Right lobe of liver (tissue), 6 donors: Measurements from ENCODE around the gene RIPK4. TPM values are rescaled to one million over a fixed set of nuclear protein-coding genes. Genes with fewer than 3 reads are reported as not detected.

ENCODE experiments used
- ATAC-seq, 4 donors: fragments of 200-7000 bp; cut with Tn5 transposase; one replicate each; pipeline ENCODE4 v1.9.1; 2020; ENCODE audit warnings: mild to moderate bottlenecking in 4 of 4, moderate library complexity in 4 of 4
- DNase-seq, 3 donors: peaks; one replicate each; pipeline ENCODE4 v3.0.0-alpha.2; 2020
- H3K27ac ChIP-seq, 3 donors: fragments of 200-600 bp; one replicate each; pipeline ENCODE4 v1.8.0; 2022
- H3K27me3 ChIP-seq, 2 donors: fragments of 200-600 bp; one replicate each; pipeline ENCODE4 v1.8.0; 2022
- H3K36me3 ChIP-seq, 4 donors: fragments of 200-600 bp; sonication (generic) in 1 of 4; one replicate each; pipeline versions ENCODE4 v1.5.1 to v1.8.0; 2017 to 2022; ENCODE audit warnings: control low read depth in 1 of 4
- H3K4me1 ChIP-seq, 4 donors: fragments of 200-600 bp; sonication (generic) in 1 of 4; one replicate each; pipeline versions ENCODE4 v1.5.1 to v1.8.0; 2017 to 2022; ENCODE audit warnings: control low read depth in 1 of 4
- H3K4me3 ChIP-seq, 3 donors: fragments of 200-600 bp; one replicate each; pipeline ENCODE4 v1.8.0; 2022
- H3K9me3 ChIP-seq, 4 donors: fragments of 200-600 bp; sonication (generic) in 1 of 4; one replicate each; pipeline versions ENCODE4 v1.5.1 to v1.8.0; 2017 to 2022; ENCODE audit warnings: control low read depth in 1 of 4
- POLR2A ChIP-seq: fragments of 450-650 bp; IDR thresholded peaks from one replicate; pipeline ENCODE4 v1.6.1; 2017; ENCODE audit warnings: antibody characterized with exemption, mild to moderate bottlenecking
- WGBS: methylation state at CpG from one replicate; pipeline ENCODE4 v1.1.6; 2018; ENCODE audit warnings: low coverage, low lambda C conversion rate; ENCODE audit not compliant: insufficient coverage; ENCODE audit errors: missing lambda C conversion rate; 5-methylcytosine and 5-hydroxymethylcytosine counted together
- intact Hi-C, 2 donors: fragments of 100-400 bp; cut with DNase I; formaldehyde crosslinking; loops; one replicate each; pipeline versions ENCODE4 v1.11.2 to v1.14.1; 2022
- total RNA-seq, 6 experiments: library from RNA; depleted of rRNA in 2 of 6; stranded (reverse); fragments of >200 nt in 2 of 6; fragmentation: NEBNext Ultra II Directional in 3 of 6; extraction: Animal tissue kit (Norgen Biotek cat#: 25700) in 3 of 6; gene quantifications; one replicate each; pipeline versions ENCODE4 v1.1.0 to v1.2.4, GENCODE V29; 2016 to 2023
- TF ChIP-seq, protein P1 (sequence below), 4 donors: fragments of 200-600 bp in 3 of 4; fragments of 450-650 bp in 1 of 4; IDR thresholded peaks; one replicate each; pipeline versions ENCODE4 v1.5.1 to v1.8.0; 2016 to 2022; ENCODE audit warnings: antibody characterized with exemption in 4 of 4, mild to moderate bottlenecking in 2 of 4
- donor health status: DM: no; HTN: yes; CAD: no.
- donor health status: DM: no; HTN: no; CAD: no.
- donor health status: DM: no; HTN: no; CAD: no.
- donor health status: DM: no; HTN: yes; CAD: no.
- donor health status: DM: no; HTN: yes; CAD: no.

RIPK4 gene
- total RNA-seq, 6 experiments from 2014 or later, result 6.7 to 18.7 (median 12.7) TPM

DNA sequence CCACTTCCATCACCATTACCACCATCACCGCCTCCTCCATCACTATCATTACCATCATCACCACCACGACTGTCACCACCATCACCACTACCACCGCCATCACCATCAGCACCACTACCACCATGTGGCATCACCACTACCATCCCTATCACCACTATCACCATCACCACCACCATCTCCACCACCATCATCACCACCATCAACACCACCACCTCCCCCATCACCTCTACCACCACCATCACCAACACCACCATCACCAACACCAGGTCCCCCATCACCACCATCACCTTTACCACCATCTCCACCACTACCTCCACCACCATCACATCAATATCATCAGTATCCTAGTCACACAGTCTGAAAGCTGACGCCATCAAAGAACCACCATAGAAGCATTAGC lies 39.9 kb upstream of the RIPK4 start:
- no peak overlapping the region for H3K4me3 ChIP-seq
- no peaks in the 10 kb centered on the region for H3K9me3 ChIP-seq
- TF ChIP-seq POLR2A, result no peak
- TF ChIP-seq, protein P1, sequence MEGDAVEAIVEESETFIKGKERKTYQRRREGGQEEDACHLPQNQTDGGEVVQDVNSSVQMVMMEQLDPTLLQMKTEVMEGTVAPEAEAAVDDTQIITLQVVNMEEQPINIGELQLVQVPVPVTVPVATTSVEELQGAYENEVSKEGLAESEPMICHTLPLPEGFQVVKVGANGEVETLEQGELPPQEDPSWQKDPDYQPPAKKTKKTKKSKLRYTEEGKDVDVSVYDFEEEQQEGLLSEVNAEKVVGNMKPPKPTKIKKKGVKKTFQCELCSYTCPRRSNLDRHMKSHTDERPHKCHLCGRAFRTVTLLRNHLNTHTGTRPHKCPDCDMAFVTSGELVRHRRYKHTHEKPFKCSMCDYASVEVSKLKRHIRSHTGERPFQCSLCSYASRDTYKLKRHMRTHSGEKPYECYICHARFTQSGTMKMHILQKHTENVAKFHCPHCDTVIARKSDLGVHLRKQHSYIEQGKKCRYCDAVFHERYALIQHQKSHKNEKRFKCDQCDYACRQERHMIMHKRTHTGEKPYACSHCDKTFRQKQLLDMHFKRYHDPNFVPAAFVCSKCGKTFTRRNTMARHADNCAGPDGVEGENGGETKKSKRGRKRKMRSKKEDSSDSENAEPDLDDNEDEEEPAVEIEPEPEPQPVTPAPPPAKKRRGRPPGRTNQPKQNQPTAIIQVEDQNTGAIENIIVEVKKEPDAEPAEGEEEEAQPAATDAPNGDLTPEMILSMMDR (IDR thresholded peaks at IDR 0.05), result no peak
- intact Hi-C loops, result no loop called here
- H3K27ac ChIP-seq, result no peak overlapping the region
- 96% methylated on average over 4 of the region's 4 CpGs for WGBS
- H3K4me1 ChIP-seq, result no peaks in the 10 kb centered on the region
- peaks cover 0 to 4% (median 0%) of the 10 kb centered on the region in 4 donors for H3K36me3 ChIP-seq
- ATAC-seq (no peak), DNase-seq (no peak)
- H3K27me3 ChIP-seq, result no peaks in the 10 kb centered on the region

DNA sequence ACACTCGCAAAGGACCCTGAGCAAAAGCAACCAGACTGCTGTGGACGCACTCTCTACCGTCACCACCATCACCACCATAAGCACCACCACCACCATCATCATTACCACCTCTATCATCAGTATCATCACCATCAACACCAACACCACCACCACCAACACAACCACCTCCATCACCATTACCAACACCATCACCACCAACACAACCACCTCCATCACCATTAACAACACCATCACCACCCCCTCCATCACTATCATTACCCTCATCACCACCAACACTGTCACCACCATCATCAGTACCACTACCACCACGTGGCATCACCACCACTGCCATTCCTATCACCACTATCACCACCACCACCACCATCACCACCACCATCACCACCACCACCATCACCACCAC lies 38.8 kb upstream of the RIPK4 start:
- intact Hi-C loops, result no loop called here
- DNase-seq, result no peak
- Histone ChIP-seq H3K27ac (no peak overlapping the region), H3K36me3 (peaks cover 0 to 4% (median 0%) of the 10 kb centered on the region in 4 donors), H3K4me1 (no peaks in the 10 kb centered on the region), H3K27me3 (no peaks in the 10 kb centered on the region), H3K9me3 (no peaks in the 10 kb centered on the region), H3K4me3 (no peak overlapping the region)
- WGBS, result 92% methylated on average over 4 of the region's 4 CpGs
- no peak for ATAC-seq
- TF ChIP-seq POLR2A, result no peak
- TF ChIP-seq, protein P1 (IDR thresholded peaks at IDR 0.05), result no peak

DNA sequence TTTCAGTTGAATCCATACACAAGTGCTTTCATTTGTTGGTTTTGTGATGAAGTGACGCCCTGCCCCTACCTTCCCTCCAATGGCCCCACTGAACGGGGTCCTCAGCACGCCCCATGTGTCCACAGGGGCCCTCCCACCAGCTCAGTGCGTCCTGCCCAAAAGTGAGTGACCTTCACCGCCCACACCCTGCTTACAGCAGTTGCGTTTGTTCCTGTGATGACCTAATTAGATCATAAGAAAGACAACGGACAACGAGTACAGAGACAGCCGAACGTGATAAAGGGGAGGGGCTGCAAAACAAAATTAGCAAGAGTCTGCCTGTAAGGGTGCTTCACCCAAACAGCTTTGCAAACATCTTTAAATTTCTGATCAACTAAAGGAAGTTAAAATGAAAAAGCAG lies 38.2 kb upstream of the RIPK4 start:
- H3K36me3 ChIP-seq, result peaks cover 0 to 4% (median 0%) of the 10 kb centered on the region in 4 donors
- intact Hi-C loops, result no loop called here
- no peak overlapping the region for H3K4me3 ChIP-seq
- H3K4me1 ChIP-seq, result no peaks in the 10 kb centered on the region
- TF ChIP-seq, protein P1 (IDR thresholded peaks at IDR 0.05), result no peak
- TF ChIP-seq POLR2A, result no peak
- 78% methylated on average over 9 of the region's 10 CpGs for WGBS
- H3K9me3 ChIP-seq, result no peaks in the 10 kb centered on the region
- ATAC-seq, result peak in 1 of 4 donors; percentile 20
- no peaks in the 10 kb centered on the region for H3K27me3 ChIP-seq
- H3K27ac ChIP-seq, result no peak overlapping the region
- no peak for DNase-seq

DNA sequence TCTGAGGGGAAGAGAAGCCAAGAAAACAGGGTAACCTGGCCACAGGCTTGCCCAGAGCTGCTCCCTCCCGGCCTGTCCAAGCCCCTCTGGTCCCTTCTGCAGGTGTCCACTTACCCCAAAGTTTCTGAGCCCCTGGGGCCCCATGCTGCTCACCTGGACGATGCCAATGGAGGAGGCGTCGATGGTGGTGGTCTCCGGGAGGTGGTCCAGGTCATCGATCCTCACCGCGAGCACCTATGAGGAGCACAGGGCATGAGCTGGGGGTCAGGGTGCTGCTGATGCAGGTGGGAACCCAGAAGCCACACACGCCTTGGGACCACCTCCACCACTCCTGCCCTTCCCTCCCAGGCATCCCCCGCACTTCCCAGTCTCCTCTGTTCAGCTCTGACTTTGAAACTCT lies 37.5 kb upstream of the RIPK4 start:
- no peak for TF ChIP-seq POLR2A
- TF ChIP-seq, protein P1 (IDR thresholded peaks at IDR 0.05), result no peak
- 98% methylated on average over 9 of the region's 10 CpGs for WGBS
- H3K4me1 ChIP-seq, result no peaks in the 10 kb centered on the region
- intact Hi-C loops, result no loop called here
- no peaks in the 10 kb centered on the region for H3K36me3 ChIP-seq
- no peaks in the 10 kb centered on the region for H3K9me3 ChIP-seq
- no peak for ATAC-seq
- no peaks in the 10 kb centered on the region for H3K27me3 ChIP-seq
- DNase-seq, result no peak
- H3K4me3 ChIP-seq, result no peak overlapping the region
- no peak overlapping the region for H3K27ac ChIP-seq

DNA sequence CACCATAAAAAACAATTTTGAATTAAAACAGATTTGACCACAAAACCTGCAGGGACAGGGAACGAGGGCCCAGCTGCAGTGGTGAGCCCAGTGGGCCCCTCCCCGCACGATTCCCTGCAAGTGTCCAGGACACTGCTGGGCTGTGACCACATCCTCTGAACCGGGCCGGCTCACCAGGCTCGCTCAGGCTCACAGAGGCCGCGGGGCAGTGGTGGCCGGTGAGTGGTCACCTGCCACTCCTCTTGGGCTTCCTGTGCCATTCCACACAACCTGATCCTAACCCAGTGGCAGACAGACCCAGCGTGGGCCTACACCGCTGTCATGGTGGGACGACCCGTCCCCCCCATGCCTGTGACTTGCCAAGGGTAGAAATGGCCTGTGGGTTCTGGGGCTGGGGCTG lies 36.5 kb upstream of the RIPK4 start:
- H3K4me1 ChIP-seq, result no peaks in the 10 kb centered on the region
- DNase-seq, result no peak
- WGBS, result 86% methylated on average over 1 of the region's 13 CpGs
- no peaks in the 10 kb centered on the region for H3K36me3 ChIP-seq
- no peak for TF ChIP-seq POLR2A
- TF ChIP-seq, protein P1 (IDR thresholded peaks at IDR 0.05), result no peak
- intact Hi-C loops, result no loop called here
- ATAC-seq, result no peak
- H3K27ac ChIP-seq, result no peak overlapping the region
- no peaks in the 10 kb centered on the region for H3K9me3 ChIP-seq
- no peak overlapping the region for H3K4me3 ChIP-seq
- no peaks in the 10 kb centered on the region for H3K27me3 ChIP-seq
